Right ventricle myocardium inferior (tissue), 1 donor: ENCODE data around the gene GLUD1. TPM values are rescaled to one million over a fixed set of nuclear protein-coding genes. Genes with fewer than 3 reads are reported as not detected.
"Not testable (repeated sequence)": the region's sequence is repeated elsewhere in the genome, so short reads cannot be mapped to it uniquely, and the experiment has no call there.

ENCODE experiments used
- ATAC-seq: fragments of 200-7000 bp; cut with Tn5 transposase; one replicate; pipeline ENCODE4 v1.9.1; 2020; ENCODE audit warnings: mild to moderate bottlenecking, moderate library complexity
- DNase-seq: peaks from one replicate; pipeline ENCODE4 v3.0.0; 2021; ENCODE audit errors: missing footprints
- intact Hi-C: fragments of 100-400 bp; cut with DNase I; formaldehyde crosslinking; loops from one replicate; pipeline ENCODE4 v1.11.0; 2022
- total RNA-seq: library from RNA; stranded (reverse); fragmentation: NEBNext Ultra II Directional; extraction: Animal tissue kit (Norgen Biotek cat#: 25700); gene quantifications from one replicate; pipeline ENCODE4 v1.2.1, GENCODE V29; 2021
- donor health status: DM: no; HTN: yes; CAD: no; lungs with severe emphysema.

GLUD1 gene
- total RNA-seq, 1 donor from 2014 or later, result 104 TPM

- intact Hi-C loops, ATAC-seq, DNase-seq: not testable (repeated sequence)
Measured at GRCh38 chr10:87018127-87018526, 76.5 kb downstream of the GLUD1 start.

- ATAC-seq, DNase-seq, intact Hi-C loops: not testable (repeated sequence)
Measured at GRCh38 chr10:87014986-87015716, 79.5 kb downstream of the GLUD1 start.

- intact Hi-C loops, result not testable (repeated sequence)
Measured at GRCh38 chr10:87013528-87013927, 81.1 kb downstream of the GLUD1 start.

GRCh38 chr10:87009134-87009696 is 85.4 kb downstream of the GLUD1 start:
- DNase-seq, intact Hi-C loops, ATAC-seq: not testable (repeated sequence)

More at GRCh38 chr10:87013528-87013927, 81.1 kb downstream of the GLUD1 start:
- DNase-seq, ATAC-seq: not testable (repeated sequence)

GRCh38 chr10:87008303-87008702 is 86.3 kb downstream of the GLUD1 start:
- ATAC-seq, DNase-seq, intact Hi-C loops: not testable (repeated sequence)

- DNase-seq, intact Hi-C loops, ATAC-seq: not testable (repeated sequence)
Measured at GRCh38 chr10:87007674-87008073, 87.0 kb downstream of the GLUD1 start.

- intact Hi-C loops, DNase-seq, ATAC-seq: not testable (repeated sequence)
Measured at GRCh38 chr10:87007124-87007523, 87.5 kb downstream of the GLUD1 start.

GRCh38 chr10:87000491-87000890 is 94.2 kb downstream of the GLUD1 start:
- ATAC-seq (no peak), DNase-seq (no peak)
- intact Hi-C loops, result no loop called here

Other genes with a start within 250 kb of the GLUD1 start
- 35.8 TPM for gene MMRN2, start 137.2 kb downstream of the GLUD1 start, total RNA-seq
- gene SNCG, start 136.2 kb downstream of the GLUD1 start, total RNA-seq, result 24.7 TPM
- 54.6 TPM for gene ADIRF, start 126.4 kb downstream of the GLUD1 start, total RNA-seq
- not detected for gene FAM25A, start 74.5 kb downstream of the GLUD1 start, total RNA-seq
- gene SHLD2, start 363 bp upstream of the GLUD1 start, total RNA-seq, result 13.5 TPM
- 1.9 TPM for gene NUTM2A, start 130.6 kb upstream of the GLUD1 start, total RNA-seq